CD4-positive, alpha-beta T cell (primary cell): ENCODE data around the gene ENPEP. TPM values are rescaled to one million over a fixed set of nuclear protein-coding genes. Genes with fewer than 3 reads are reported as not detected.
"Not testable (repeated sequence)": the region's sequence is repeated elsewhere in the genome, so short reads cannot be mapped to it uniquely, and the experiment has no call there.

Experiments
- ATAC-seq: fragments of 200-7000 bp; cut with Tn5 transposase; one replicate; pipeline ENCODE4 v1.10.0; 2022; ENCODE audit warnings: mild to moderate bottlenecking; ENCODE audit not compliant: poor library complexity
- CTCF ChIA-PET: fragments of 350-600 bp; sonication (Branson Sonifier 250); formaldehyde crosslinking; loops from one replicate; lab custom pipeline; 2021; ENCODE audit warnings: antibody characterized with exemption, inconsistent platforms; lab: Charles Lee
- POLR2A ChIA-PET: fragments of 350-600 bp; sonication (Branson Sonifier 250); formaldehyde crosslinking; loops from one replicate; lab custom pipeline; 2021; ENCODE audit warnings: antibody characterized with exemption, inconsistent platforms; lab: Charles Lee
- DNase-seq, 14 experiments: peaks; one replicate each; pipeline ENCODE4 v3.0.0-alpha.2; 2013 to 2020; ENCODE audit warnings: mixed read lengths in 2 of 14
- H3K27ac ChIP-seq, 2 donors: one replicate each; pipeline versions ENCODE4 v1.5.1 to v1.7.0; 2013; ENCODE audit warnings: low read length in 2 of 2, low read depth in 1 of 2, mild to moderate bottlenecking in 1 of 2
- H3K27me3 ChIP-seq, 2 experiments: 1 replicate in 1 of 2; 2 replicates in 1 of 2; pipeline versions ENCODE4 v1.6.1 to v1.7.0; 2013; ENCODE audit warnings: low read length in 2 of 2, control low read depth in 1 of 2, mild to moderate bottlenecking in 1 of 2, moderate library complexity in 1 of 2; ENCODE audit not compliant: insufficient read depth in 2 of 2, control insufficient read depth in 1 of 2
- H3K36me3 ChIP-seq: one replicate; pipeline ENCODE4 v1.6.1; 2013; ENCODE audit warnings: low read length, control low read depth; ENCODE audit not compliant: insufficient read depth
- H3K4me1 ChIP-seq: one replicate; pipeline ENCODE4 v1.6.1; 2013; ENCODE audit warnings: low read length, control low read depth; ENCODE audit not compliant: insufficient read depth
- H3K4me3 ChIP-seq: one replicate; pipeline ENCODE4 v1.5.1; 2013; ENCODE audit warnings: mild to moderate bottlenecking, low read length, moderate library complexity
- H3K9me3 ChIP-seq, 2 experiments: 1 replicate in 1 of 2; 2 replicates in 1 of 2; pipeline versions ENCODE4 v1.6.1 to v1.7.0; 2013; ENCODE audit warnings: low read length in 2 of 2, mild to moderate bottlenecking in 2 of 2, control low read depth in 1 of 2, moderate library complexity in 1 of 2; ENCODE audit not compliant: control insufficient read depth in 1 of 2, insufficient read depth in 1 of 2
- H3K27ac Mint-ChIP-seq: one replicate; pipeline ENCODE4 v1.8.0; 2020; ENCODE audit warnings: mixed read lengths
- H3K27me3 Mint-ChIP-seq: one replicate; pipeline ENCODE4 v1.8.0; 2021; ENCODE audit warnings: mixed read lengths
- H3K36me3 Mint-ChIP-seq: one replicate; pipeline ENCODE4 v1.8.0; 2021; ENCODE audit warnings: low read depth, mixed read lengths
- H3K4me1 Mint-ChIP-seq: one replicate; pipeline ENCODE4 v1.8.0; 2021; ENCODE audit warnings: low read depth, mixed read lengths
- H3K4me3 Mint-ChIP-seq: one replicate; pipeline ENCODE4 v1.8.0; 2020; ENCODE audit warnings: mild to moderate bottlenecking, mixed read lengths
- H3K9me3 Mint-ChIP-seq: one replicate; pipeline ENCODE4 v1.8.0; 2020; ENCODE audit warnings: mixed read lengths
- intact Hi-C, 2 experiments: fragments of 100-400 bp; cut with DNase I in 1 of 2; cut with micrococcal nuclease in 1 of 2; formaldehyde crosslinking; loops; one replicate each; pipeline versions ENCODE4 v1.15.1 to v1.9.0; 2023 to 2025; cut with DNase I, micrococcal nuclease
- total RNA-seq, 174 experiments: library from RNA in 2 of 174; stranded (reverse) in 2 of 174; gene quantifications; one replicate each; pipeline ENCODE4 v1.2.3 and lab custom pipeline; 2021 to 2026
- TF ChIP-seq, protein P1 (sequence below): fragments of 200-600 bp; IDR thresholded peaks from one replicate; pipeline ENCODE4 v1.8.0; 2022; ENCODE audit warnings: antibody characterized with exemption, mild to moderate bottlenecking

The ENPEP gene
- total RNA-seq, 2 experiments from 2014 or later, result not detected

DNA sequence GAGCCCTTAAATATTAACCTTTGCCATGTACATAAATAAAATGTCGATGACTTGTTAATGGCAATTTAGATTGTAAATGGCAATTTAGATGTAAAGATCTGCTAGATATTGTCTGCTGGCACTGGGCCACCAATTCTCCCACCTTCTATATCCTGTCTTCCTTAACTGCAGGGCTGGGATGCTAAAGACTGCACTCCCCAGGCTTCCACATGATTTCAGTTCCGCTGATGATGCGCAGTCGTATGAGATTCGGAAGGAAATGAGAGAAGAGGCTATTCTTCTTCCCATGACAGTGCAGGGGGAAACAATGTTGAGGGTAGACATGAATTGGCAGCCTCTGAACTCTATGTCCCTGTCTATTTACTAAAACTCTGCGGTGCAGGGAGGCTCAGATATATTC, 91.3 kb downstream of the ENPEP start:
- Mint-ChIP-seq H3K36me3 (no peaks in the 10 kb centered on the region), H3K27ac (no peak overlapping the region), H3K4me3 (no peak overlapping the region), H3K4me1 (no peaks in the 10 kb centered on the region), H3K27me3 (peaks cover 17% of the 10 kb centered on the region), H3K9me3 (no peaks in the 10 kb centered on the region)
- intact Hi-C loops, result no loop called here
- Histone ChIP-seq H3K9me3 (peaks cover 0 to 9% of the 10 kb centered on the region in 2 experiments), H3K4me3 (no peak overlapping the region), H3K36me3 (no peaks in the 10 kb centered on the region), H3K27me3 (no peaks in the 10 kb centered on the region), H3K4me1 (no peaks in the 10 kb centered on the region), H3K27ac (no peak overlapping the region)
- TF ChIP-seq, protein P1, sequence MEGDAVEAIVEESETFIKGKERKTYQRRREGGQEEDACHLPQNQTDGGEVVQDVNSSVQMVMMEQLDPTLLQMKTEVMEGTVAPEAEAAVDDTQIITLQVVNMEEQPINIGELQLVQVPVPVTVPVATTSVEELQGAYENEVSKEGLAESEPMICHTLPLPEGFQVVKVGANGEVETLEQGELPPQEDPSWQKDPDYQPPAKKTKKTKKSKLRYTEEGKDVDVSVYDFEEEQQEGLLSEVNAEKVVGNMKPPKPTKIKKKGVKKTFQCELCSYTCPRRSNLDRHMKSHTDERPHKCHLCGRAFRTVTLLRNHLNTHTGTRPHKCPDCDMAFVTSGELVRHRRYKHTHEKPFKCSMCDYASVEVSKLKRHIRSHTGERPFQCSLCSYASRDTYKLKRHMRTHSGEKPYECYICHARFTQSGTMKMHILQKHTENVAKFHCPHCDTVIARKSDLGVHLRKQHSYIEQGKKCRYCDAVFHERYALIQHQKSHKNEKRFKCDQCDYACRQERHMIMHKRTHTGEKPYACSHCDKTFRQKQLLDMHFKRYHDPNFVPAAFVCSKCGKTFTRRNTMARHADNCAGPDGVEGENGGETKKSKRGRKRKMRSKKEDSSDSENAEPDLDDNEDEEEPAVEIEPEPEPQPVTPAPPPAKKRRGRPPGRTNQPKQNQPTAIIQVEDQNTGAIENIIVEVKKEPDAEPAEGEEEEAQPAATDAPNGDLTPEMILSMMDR, result no peak
- ATAC-seq, result no peak
- ChIA-PET CTCF (no interaction called here), POLR2A (no interaction called here)
- no peak for DNase-seq

- H3K4me3 Mint-ChIP-seq, H3K27ac Mint-ChIP-seq, H3K36me3 ChIP-seq, H3K4me1 ChIP-seq, H3K36me3 Mint-ChIP-seq, DNase-seq, H3K27me3 ChIP-seq, H3K27me3 Mint-ChIP-seq, H3K9me3 ChIP-seq, CTCF ChIA-PET, POLR2A ChIA-PET, H3K4me1 Mint-ChIP-seq, intact Hi-C loops, H3K27ac ChIP-seq, H3K9me3 Mint-ChIP-seq, ATAC-seq, H3K4me3 ChIP-seq: not testable (repeated sequence)
Measured at GRCh38 chr4:110576696-110577095, 100.7 kb downstream of the ENPEP start.

- CTCF ChIA-PET, result no interaction called here
- no peaks in the 10 kb centered on the region for H3K4me1 Mint-ChIP-seq
- Histone ChIP-seq H3K4me1 (no peaks in the 10 kb centered on the region), H3K27me3 (no peaks in the 10 kb centered on the region), H3K36me3 (no peaks in the 10 kb centered on the region), H3K27ac (no peak overlapping the region), H3K4me3 (no peak overlapping the region), H3K9me3 (peaks cover 0 to 6% of the 10 kb centered on the region in 2 experiments)
- TF ChIP-seq, protein P1, result no peak
- H3K27me3 Mint-ChIP-seq, result peaks cover 37% of the 10 kb centered on the region
- no peak for DNase-seq
- no peaks in the 10 kb centered on the region for H3K36me3 Mint-ChIP-seq
- intact Hi-C loops, result no loop called here
- H3K9me3 Mint-ChIP-seq, result no peaks in the 10 kb centered on the region
- ATAC-seq, result no peak
- POLR2A ChIA-PET, result no interaction called here
- H3K27ac Mint-ChIP-seq, result no peak overlapping the region
- H3K4me3 Mint-ChIP-seq, result no peak overlapping the region
Measured at GRCh38 chr4:110586131-110586850, 110.3 kb downstream of the ENPEP start.
